Activated CD4-positive, alpha-beta memory T cell treated with anti-CD3 and anti-CD28 coated beads for 36 hours (primary cell): Measurements from ENCODE around the gene FOXC2. TPM values are rescaled to one million over a fixed set of nuclear protein-coding genes. Genes with fewer than 3 reads are reported as not detected.

Source experiments
- CTCF ChIA-PET: fragments of 350-600 bp; sonication (Branson Sonifier 250); formaldehyde crosslinking; loops from one replicate; lab custom pipeline; 2021; ENCODE audit warnings: antibody characterized with exemption, inconsistent platforms; lab: Charles Lee
- POLR2A ChIA-PET: fragments of 350-600 bp; sonication (Branson Sonifier 250); formaldehyde crosslinking; loops from one replicate; lab custom pipeline; 2021; ENCODE audit warnings: antibody characterized with exemption; lab: Charles Lee
- DNase-seq: peaks from one replicate; pipeline ENCODE4 v3.0.0-alpha.2; 2020
- H3K27ac Mint-ChIP-seq: one replicate; pipeline ENCODE4 v1.8.0; 2021; ENCODE audit warnings: mixed read lengths
- H3K27me3 Mint-ChIP-seq: one replicate; pipeline ENCODE4 v1.8.0; 2021; ENCODE audit warnings: mixed read lengths
- H3K36me3 Mint-ChIP-seq: one replicate; pipeline ENCODE4 v1.8.0; 2021; ENCODE audit warnings: mixed read lengths
- H3K4me1 Mint-ChIP-seq: one replicate; pipeline ENCODE4 v1.8.0; 2021; ENCODE audit warnings: low read depth, mixed read lengths
- H3K4me3 Mint-ChIP-seq: one replicate; pipeline ENCODE4 v1.8.0; 2021; ENCODE audit warnings: mild to moderate bottlenecking, mixed read lengths
- H3K9me3 Mint-ChIP-seq: one replicate; pipeline ENCODE4 v1.8.0; 2021; ENCODE audit warnings: mixed read lengths
- intact Hi-C: fragments of 100-400 bp; cut with micrococcal nuclease; formaldehyde crosslinking; loops from one replicate; pipeline ENCODE4 v1.15.1; 2023
- total RNA-seq, 2 experiments: library from RNA; stranded (reverse); gene quantifications; one replicate each; pipeline ENCODE4 v1.2.3, GENCODE V29; 2021

The FOXC2 gene
- total RNA-seq, 2 experiments from 2014 or later = not detected

GRCh38 chr16:86562356-86562755, 4.3 kb upstream of the FOXC2 start:
- H3K36me3 Mint-ChIP-seq = no peaks in the 10 kb centered on the region
- CTCF ChIA-PET = interaction anchor here (1.0 to 4.4 kb wide), 6 partner anchors 8 to 1074 kb away, joined by 3 to 48 read pairs (median 14); no protein-coding TSS in a partner anchor
- no peak overlapping the region for H3K4me3 Mint-ChIP-seq
- peaks cover 44% of the 10 kb centered on the region for H3K27me3 Mint-ChIP-seq
- H3K4me1 Mint-ChIP-seq = peaks cover 8% of the 10 kb centered on the region
- H3K27ac Mint-ChIP-seq = no peak overlapping the region
- H3K9me3 Mint-ChIP-seq = no peaks in the 10 kb centered on the region
- intact Hi-C loops = loop anchor here (2.0 to 10.0 kb wide), 2 partner anchors 716 to 1072 kb away; no protein-coding TSS in a partner anchor
- POLR2A ChIA-PET = no interaction called here
- no peak for DNase-seq

- Mint-ChIP-seq H3K27ac (peak overlapping the region; percentile 23), H3K4me1 (peaks cover 10% of the 10 kb centered on the region), H3K27me3 (peaks cover 48% of the 10 kb centered on the region), H3K9me3 (no peaks in the 10 kb centered on the region), H3K36me3 (no peaks in the 10 kb centered on the region), H3K4me3 (no peak overlapping the region)
- peak; percentile 91 for DNase-seq
- POLR2A ChIA-PET = no interaction called here
- intact Hi-C loops = loop anchor here (1.0 to 10.0 kb wide), 5 partner anchors 197 to 1071 kb away; no protein-coding TSS in a partner anchor
- CTCF ChIA-PET = interaction anchor here (0.6 to 4.4 kb wide), 15 partner anchors 8 to 1073 kb away, joined by 3 to 48 read pairs (median 4); no protein-coding TSS in a partner anchor
These were observed 2.9 kb upstream of the FOXC2 start for GRCh38 chr16:86563469-86564345.

GRCh38 chr16:86565181-86565631, 1.4 kb upstream of the FOXC2 start:
- Mint-ChIP-seq H3K27ac (no peak overlapping the region), H3K27me3 (peaks cover 52% of the 10 kb centered on the region), H3K36me3 (no peaks in the 10 kb centered on the region), H3K4me1 (peaks cover 11% of the 10 kb centered on the region), H3K4me3 (no peak overlapping the region), H3K9me3 (no peaks in the 10 kb centered on the region)
- DNase-seq = no peak
- CTCF ChIA-PET = interaction anchor here (0.8 to 4.4 kb wide), 13 partner anchors 11 to 1071 kb away, joined by 3 to 48 read pairs (median 4); no protein-coding TSS in a partner anchor
- intact Hi-C loops = loop anchor here (2.0 to 10.0 kb wide), 3 partner anchors 58 to 1070 kb away; no protein-coding TSS in a partner anchor
- POLR2A ChIA-PET = no interaction called here

GRCh38 chr16:86565644-86566511, 751 bp upstream of the FOXC2 start:
- ChIA-PET POLR2A (no interaction called here), CTCF (interaction anchor here (1.0 kb wide), 1 partner anchor 496 kb away, joined by 3 read pairs; no protein-coding TSS in a partner anchor)
- Mint-ChIP-seq H3K4me3 (no peak overlapping the region), H3K36me3 (no peaks in the 10 kb centered on the region), H3K4me1 (peaks cover 11% of the 10 kb centered on the region), H3K27ac (no peak overlapping the region), H3K9me3 (no peaks in the 10 kb centered on the region), H3K27me3 (peaks cover 56% of the 10 kb centered on the region)
- intact Hi-C loops = loop anchor here (2.0 to 10.0 kb wide), 3 partner anchors 59 to 1069 kb away; no protein-coding TSS in a partner anchor
- no peak for DNase-seq

GRCh38 chr16:86566966-86567700, 504 bp downstream of the FOXC2 start:
- H3K27ac Mint-ChIP-seq = no peak overlapping the region
- no peak overlapping the region for H3K4me3 Mint-ChIP-seq
- H3K27me3 Mint-ChIP-seq = peaks cover 61% of the 10 kb centered on the region
- no peaks in the 10 kb centered on the region for H3K9me3 Mint-ChIP-seq
- DNase-seq = no peak
- ChIA-PET CTCF (no interaction called here), POLR2A (no interaction called here)
- no peaks in the 10 kb centered on the region for H3K36me3 Mint-ChIP-seq
- intact Hi-C loops = loop anchor here (5.0 to 10.0 kb wide), 2 partner anchors 60 to 1068 kb away; no protein-coding TSS in a partner anchor
- peaks cover 11% of the 10 kb centered on the region for H3K4me1 Mint-ChIP-seq

GRCh38 chr16:86567701-86568581, 1.3 kb downstream of the FOXC2 start:
- no peak for DNase-seq
- Mint-ChIP-seq H3K9me3 (no peaks in the 10 kb centered on the region), H3K27ac (no peak overlapping the region), H3K4me3 (no peak overlapping the region), H3K4me1 (peaks cover 11% of the 10 kb centered on the region), H3K36me3 (no peaks in the 10 kb centered on the region), H3K27me3 (peaks cover 65% of the 10 kb centered on the region)
- ChIA-PET POLR2A (no interaction called here), CTCF (no interaction called here)
- intact Hi-C loops = loop anchor here (5.0 to 10.0 kb wide), 2 partner anchors 61 to 1067 kb away; no protein-coding TSS in a partner anchor

GRCh38 chr16:86568677-86569623, 2.3 kb downstream of the FOXC2 start:
- H3K9me3 Mint-ChIP-seq = no peaks in the 10 kb centered on the region
- H3K4me3 Mint-ChIP-seq = no peak overlapping the region
- DNase-seq = no peak
- H3K36me3 Mint-ChIP-seq = no peaks in the 10 kb centered on the region
- peaks cover 5% of the 10 kb centered on the region for H3K4me1 Mint-ChIP-seq
- peaks cover 65% of the 10 kb centered on the region for H3K27me3 Mint-ChIP-seq
- ChIA-PET POLR2A (no interaction called here), CTCF (no interaction called here)
- intact Hi-C loops = loop anchor here (5.0 to 10.0 kb wide), 2 partner anchors 62 to 1066 kb away; no protein-coding TSS in a partner anchor
- H3K27ac Mint-ChIP-seq = no peak overlapping the region

- no peak for DNase-seq
- H3K9me3 Mint-ChIP-seq = no peaks in the 10 kb centered on the region
- intact Hi-C loops = loop anchor here (5.0 to 10.0 kb wide), 2 partner anchors 63 to 1065 kb away; no protein-coding TSS in a partner anchor
- CTCF ChIA-PET = interaction anchor here (1.1 to 1.4 kb wide), 2 partner anchors 8 to 304 kb away, joined by 3 to 4 read pairs; no protein-coding TSS in a partner anchor
- peaks cover 3% of the 10 kb centered on the region for H3K4me1 Mint-ChIP-seq
- POLR2A ChIA-PET = no interaction called here
- no peak overlapping the region for H3K4me3 Mint-ChIP-seq
- H3K36me3 Mint-ChIP-seq = no peaks in the 10 kb centered on the region
- no peak overlapping the region for H3K27ac Mint-ChIP-seq
- peaks cover 64% of the 10 kb centered on the region for H3K27me3 Mint-ChIP-seq
These were observed 3.2 kb downstream of the FOXC2 start for GRCh38 chr16:86569701-86570447.
